ENCODE data around the gene ANTXR1. TPM values are rescaled to one million over a fixed set of nuclear protein-coding genes. Genes with fewer than 3 reads are reported as not detected.

The ANTXR1 gene
- total RNA-seq, 4 donors from 2014 or later: 7.1 to 101 (median 15.8) TPM

DNA sequence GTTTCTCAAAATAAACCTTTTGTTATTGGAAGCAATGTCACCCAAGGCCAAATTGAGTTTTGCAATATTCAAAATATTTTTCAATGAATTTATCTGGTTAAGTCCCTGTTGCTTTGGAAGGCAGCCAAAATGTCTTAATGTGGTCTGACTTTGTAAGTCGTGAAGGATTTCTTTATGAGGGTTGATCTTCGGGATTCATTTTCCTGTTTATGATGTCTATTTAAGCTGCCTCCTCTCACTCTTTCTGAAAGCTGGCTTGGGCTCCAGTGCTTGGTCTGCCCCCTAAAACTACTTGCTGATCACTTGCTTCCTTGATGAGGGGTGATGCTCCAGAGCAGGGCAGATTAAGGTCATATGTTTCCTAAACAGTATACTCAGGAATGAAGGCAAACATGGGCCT is 141.1 kb downstream of the ANTXR1 start:
- WGBS, 2 donors (ENCODE audit: low coverage in 1 of 2): 0 to 21% methylated on average over 1 to 2 of the region's 2 CpGs
- H3K4me1 ChIP-seq: peaks cover 0 to 26% (median 6%) of the 10 kb centered on the region in 4 donors

DNA sequence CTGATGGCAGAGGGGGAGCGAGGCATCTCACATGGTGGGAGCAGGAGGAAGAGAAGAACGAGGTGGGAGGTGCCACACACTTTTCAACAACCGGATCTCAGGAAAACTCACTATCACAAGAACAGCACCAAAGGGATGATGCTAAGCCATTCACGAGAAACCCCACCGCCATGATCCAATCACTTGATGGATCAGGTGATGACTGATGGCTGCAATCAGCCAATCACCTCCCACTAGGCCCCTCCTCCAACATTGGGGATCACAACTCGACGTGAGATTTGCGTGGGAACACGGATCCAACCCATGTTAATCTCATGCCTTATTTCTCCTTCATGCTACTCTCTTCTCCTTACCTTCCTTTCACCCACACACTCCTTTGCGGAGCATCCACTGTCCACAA is 143.6 kb downstream of the ANTXR1 start:
- Histone ChIP-seq H3K27me3 (no peaks in the 10 kb centered on the region), H3K27ac (no peak overlapping the region), H3K9me3 (no peaks in the 10 kb centered on the region), H3K4me1 (peaks cover 0 to 20% (median 1%) of the 10 kb centered on the region in 4 donors), H3K4me3 (no peak overlapping the region), H3K36me3 (no peaks in the 10 kb centered on the region)
- in situ Hi-C loops (cut with MboI; ENCODE audit: low pct_ligation_motif_present in 1 of 4, low pct_unique_long_range_greater_than_20kb in 1 of 4, low sequenced_read_pairs in 3 of 4) (no loop called here), intact Hi-C loops (cut with DNase I; ENCODE audit: low total_unique reads) (no loop called here)
- 84 to 100% methylated on average over 1 to 10 of the region's 10 CpGs for WGBS, 2 donors (ENCODE audit: low coverage in 1 of 2)
- no peak for DNase-seq
- TF ChIP-seq POLR2AphosphoS5 (IDR thresholded peaks at IDR 0.05) (no peak), EP300 (IDR thresholded peaks at IDR 0.05; ENCODE audit: low read depth) (no peak), POLR2A (IDR thresholded peaks at IDR 0.05) (no peak)
- TF ChIP-seq, protein P1, sequence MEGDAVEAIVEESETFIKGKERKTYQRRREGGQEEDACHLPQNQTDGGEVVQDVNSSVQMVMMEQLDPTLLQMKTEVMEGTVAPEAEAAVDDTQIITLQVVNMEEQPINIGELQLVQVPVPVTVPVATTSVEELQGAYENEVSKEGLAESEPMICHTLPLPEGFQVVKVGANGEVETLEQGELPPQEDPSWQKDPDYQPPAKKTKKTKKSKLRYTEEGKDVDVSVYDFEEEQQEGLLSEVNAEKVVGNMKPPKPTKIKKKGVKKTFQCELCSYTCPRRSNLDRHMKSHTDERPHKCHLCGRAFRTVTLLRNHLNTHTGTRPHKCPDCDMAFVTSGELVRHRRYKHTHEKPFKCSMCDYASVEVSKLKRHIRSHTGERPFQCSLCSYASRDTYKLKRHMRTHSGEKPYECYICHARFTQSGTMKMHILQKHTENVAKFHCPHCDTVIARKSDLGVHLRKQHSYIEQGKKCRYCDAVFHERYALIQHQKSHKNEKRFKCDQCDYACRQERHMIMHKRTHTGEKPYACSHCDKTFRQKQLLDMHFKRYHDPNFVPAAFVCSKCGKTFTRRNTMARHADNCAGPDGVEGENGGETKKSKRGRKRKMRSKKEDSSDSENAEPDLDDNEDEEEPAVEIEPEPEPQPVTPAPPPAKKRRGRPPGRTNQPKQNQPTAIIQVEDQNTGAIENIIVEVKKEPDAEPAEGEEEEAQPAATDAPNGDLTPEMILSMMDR (IDR thresholded peaks at IDR 0.05): no peak

More for the DNA sequence above, 141.1 kb downstream of the ANTXR1 start:
- no peak for DNase-seq
- Histone ChIP-seq H3K27me3 (no peaks in the 10 kb centered on the region), H3K4me3 (no peak overlapping the region), H3K36me3 (no peaks in the 10 kb centered on the region), H3K27ac (peak overlapping the region; percentile 24 to 56 (median 45)), H3K9me3 (no peaks in the 10 kb centered on the region)
- intact Hi-C loops (cut with DNase I; ENCODE audit: low total_unique reads): no loop called here
- in situ Hi-C loops (cut with MboI; ENCODE audit: low pct_ligation_motif_present in 1 of 4, low pct_unique_long_range_greater_than_20kb in 1 of 4, low sequenced_read_pairs in 3 of 4): no loop called here
- TF ChIP-seq POLR2A (IDR thresholded peaks at IDR 0.05) (no peak), EP300 (IDR thresholded peaks at IDR 0.05; ENCODE audit: low read depth) (no peak), POLR2AphosphoS5 (IDR thresholded peaks at IDR 0.05) (no peak)
- TF ChIP-seq, protein P1 (IDR thresholded peaks at IDR 0.05): no peak

DNA sequence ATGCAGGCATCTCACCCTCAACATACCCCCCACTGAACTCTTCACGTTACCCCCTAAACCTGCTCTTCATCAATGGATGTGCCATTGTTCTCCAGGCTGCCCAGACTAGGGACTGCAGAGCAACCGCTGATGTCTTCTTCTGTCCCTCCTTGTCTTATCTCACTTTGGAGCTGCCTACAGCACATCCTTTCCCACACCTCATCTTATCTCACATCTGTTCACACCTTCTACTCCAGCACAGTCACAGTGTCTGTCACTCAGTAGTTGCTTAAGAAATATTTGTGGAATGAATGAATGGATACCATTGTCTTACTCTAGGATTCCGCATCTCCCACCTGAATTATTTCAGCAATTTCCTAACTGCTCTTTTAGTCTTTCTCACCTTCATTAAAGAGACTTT is 144.5 kb downstream of the ANTXR1 start:
- no peak for TF ChIP-seq POLR2AphosphoS5 (IDR thresholded peaks at IDR 0.05)
- no peak for TF ChIP-seq POLR2A (IDR thresholded peaks at IDR 0.05)
- TF ChIP-seq EP300 (IDR thresholded peaks at IDR 0.05; ENCODE audit: low read depth): no peak
- TF ChIP-seq, protein P1 (IDR thresholded peaks at IDR 0.05): no peak
- intact Hi-C loops (cut with DNase I; ENCODE audit: low total_unique reads): no loop called here
- in situ Hi-C loops (cut with MboI; ENCODE audit: low pct_ligation_motif_present in 1 of 4, low pct_unique_long_range_greater_than_20kb in 1 of 4, low sequenced_read_pairs in 3 of 4): no loop called here
- H3K36me3 ChIP-seq: no peaks in the 10 kb centered on the region
- H3K27ac ChIP-seq: no peak overlapping the region
- no peaks in the 10 kb centered on the region for H3K27me3 ChIP-seq
- H3K9me3 ChIP-seq: no peaks in the 10 kb centered on the region
- peaks cover 0 to 28% (median 3%) of the 10 kb centered on the region in 4 donors for H3K4me1 ChIP-seq
- DNase-seq: no peak
- no peak overlapping the region for H3K4me3 ChIP-seq
- WGBS, 2 donors (ENCODE audit: low coverage in 1 of 2): 92 to 100% methylated on average over 2 to 3 of the region's 3 CpGs

DNA sequence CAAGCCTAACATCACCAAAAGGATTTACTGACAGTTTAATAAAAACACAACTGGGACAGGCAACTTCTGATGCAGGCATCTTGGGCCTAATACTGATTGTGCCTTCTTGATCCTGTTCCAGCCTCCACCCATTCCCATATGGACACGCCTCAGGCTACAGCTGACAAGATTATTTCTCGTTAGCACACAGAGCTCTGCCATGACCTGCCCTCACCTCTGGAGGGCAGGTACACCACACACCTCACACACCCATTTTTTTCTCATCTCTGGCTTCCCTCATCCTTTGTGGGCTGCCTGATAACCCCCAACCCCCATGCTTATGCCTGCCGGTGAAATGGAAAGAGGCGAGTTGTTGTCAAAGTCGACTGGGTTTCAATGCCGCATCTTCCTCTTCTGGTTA is 147.0 kb downstream of the ANTXR1 start:
- in situ Hi-C loops (cut with MboI; ENCODE audit: low pct_ligation_motif_present in 1 of 4, low pct_unique_long_range_greater_than_20kb in 1 of 4, low sequenced_read_pairs in 3 of 4): no loop called here
- Histone ChIP-seq H3K4me3 (no peak overlapping the region), H3K9me3 (no peaks in the 10 kb centered on the region), H3K27me3 (no peaks in the 10 kb centered on the region), H3K4me1 (peaks cover 15 to 34% (median 18%) of the 10 kb centered on the region in 4 donors), H3K27ac (no peak overlapping the region), H3K36me3 (no peaks in the 10 kb centered on the region)
- TF ChIP-seq, protein P1 (IDR thresholded peaks at IDR 0.05): peak in 4 of 5 experiments; percentile 23 to 54 (median 32)
- TF ChIP-seq POLR2A (IDR thresholded peaks at IDR 0.05): no peak
- intact Hi-C loops (cut with DNase I; ENCODE audit: low total_unique reads): no loop called here
- peak; percentile 49 for DNase-seq
- WGBS, 2 donors (ENCODE audit: low coverage in 1 of 2): 67% methylated on average over 6 of the region's 6 CpGs; no CpG with 5 or more reads in 1 of the 2 donors
